Posterior cingulate gyrus (tissue), 11 donors: ENCODE results near the gene GNA12.

Experiments
- DNase-seq, 10 donors: peaks; one replicate each; pipeline versions ENCODE4 v3.0.0 to v3.0.0-alpha.2; 2020 to 2021; ENCODE audit warnings: mixed read lengths in 3 of 10
- intact Hi-C: fragments of 100-400 bp; cut with DNase I; formaldehyde crosslinking; loops from one replicate; pipeline ENCODE4 v1.15.1; 2023

GNA12 gene

GRCh38 chr7:2841907-2842306 lies 2.2 kb downstream of the GNA12 start:
- intact Hi-C loops, result no loop called here
- DNase-seq, result no peak

GRCh38 chr7:2840458-2840857 lies 3.6 kb downstream of the GNA12 start:
- DNase-seq, result no peak
- intact Hi-C loops, result no loop called here

GRCh38 chr7:2838873-2839578 lies 5.1 kb downstream of the GNA12 start:
- DNase-seq, result no peak
- intact Hi-C loops, result no loop called here

GRCh38 chr7:2838451-2838850 lies 5.7 kb downstream of the GNA12 start:
- intact Hi-C loops, result no loop called here
- DNase-seq, result no peak

- intact Hi-C loops, result no loop called here
- no peak for DNase-seq
Measured at GRCh38 chr7:2837496-2837895, 6.6 kb downstream of the GNA12 start.

GRCh38 chr7:2834748-2835441 lies 9.2 kb downstream of the GNA12 start:
- intact Hi-C loops, result no loop called here
- DNase-seq, result no peak

GRCh38 chr7:2833083-2833910 lies 10.8 kb downstream of the GNA12 start:
- no peak for DNase-seq
- intact Hi-C loops, result no loop called here

- intact Hi-C loops, result no loop called here
- no peak for DNase-seq
Measured at GRCh38 chr7:2832461-2832860, 11.6 kb downstream of the GNA12 start.

- DNase-seq, result no peak
- intact Hi-C loops, result no loop called here
Measured at GRCh38 chr7:2830609-2831376, 13.3 kb downstream of the GNA12 start.

GRCh38 chr7:2829040-2829439 lies 15.1 kb downstream of the GNA12 start:
- no peak for DNase-seq
- intact Hi-C loops, result no loop called here

- intact Hi-C loops, result no loop called here
- DNase-seq, result no peak
Measured at GRCh38 chr7:2826771-2827170, 17.3 kb downstream of the GNA12 start.

- intact Hi-C loops, result no loop called here
- DNase-seq, result no peak
Measured at GRCh38 chr7:2825559-2826227, 18.4 kb downstream of the GNA12 start.

GRCh38 chr7:2824678-2825461 lies 19.2 kb downstream of the GNA12 start:
- intact Hi-C loops, result no loop called here
- DNase-seq, result no peak

- DNase-seq, result peak in 1 of 10 donors; percentile 67
- intact Hi-C loops, result no loop called here
Measured at GRCh38 chr7:2824026-2824677, 20.0 kb downstream of the GNA12 start.

- peak in 1 of 10 donors; percentile 30 for DNase-seq
- intact Hi-C loops, result no loop called here
Measured at GRCh38 chr7:2823130-2823529, 21.0 kb downstream of the GNA12 start.

- no peak for DNase-seq
- intact Hi-C loops, result no loop called here
Measured at GRCh38 chr7:2821842-2822507, 22.1 kb downstream of the GNA12 start.

- DNase-seq, result peak in 1 of 10 donors; percentile 57
- intact Hi-C loops, result no loop called here
Measured at GRCh38 chr7:2821161-2821841, 22.8 kb downstream of the GNA12 start.

- DNase-seq, result peak in 1 of 10 donors; percentile 72
- intact Hi-C loops, result no loop called here
Measured at GRCh38 chr7:2820508-2820934, 23.6 kb downstream of the GNA12 start.
